ENCODE results near the gene ZNF121.

Gene ZNF121

DNA sequence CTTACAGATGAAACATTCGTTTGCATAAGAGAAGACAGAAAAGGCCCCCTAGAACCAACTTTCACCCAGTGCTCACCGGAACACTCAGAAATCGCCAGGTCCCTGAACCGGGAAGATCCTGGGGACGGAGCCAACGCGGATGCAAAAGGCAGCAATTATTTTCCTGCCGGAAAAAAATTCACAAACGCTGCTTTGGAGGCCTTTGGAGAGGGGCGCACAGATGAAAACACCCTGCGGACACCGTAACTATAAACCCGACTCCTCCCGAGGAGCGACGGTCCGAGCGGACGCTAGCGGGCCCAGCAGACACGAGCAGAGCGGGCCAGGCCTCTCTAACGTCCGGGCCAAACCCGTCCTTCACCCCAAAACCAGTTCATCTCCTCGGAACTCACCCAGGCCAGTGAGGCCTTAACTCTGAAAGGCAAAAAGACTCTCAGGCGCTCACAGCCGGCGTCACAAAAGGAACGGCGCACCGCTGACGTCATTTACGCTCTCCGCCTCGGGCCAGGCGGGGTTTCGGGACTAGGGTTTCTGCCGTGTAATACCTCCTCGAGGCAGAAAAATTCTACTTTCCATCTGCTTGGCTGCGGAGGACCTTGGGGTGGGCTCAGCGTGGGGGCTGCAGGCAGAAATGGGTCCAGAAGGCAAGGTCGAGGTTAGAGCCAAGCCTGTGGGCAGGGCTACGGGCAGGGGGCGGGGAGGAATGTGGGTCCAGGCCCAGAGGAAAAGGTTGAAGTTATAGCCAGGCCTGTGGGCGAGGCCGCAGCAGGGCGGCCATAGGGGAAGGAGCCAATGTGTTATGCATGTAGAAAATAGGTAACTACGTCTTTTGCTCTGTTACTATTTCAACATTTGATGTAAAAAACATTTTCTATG lies 45.9 kb downstream of the ZNF121 start, which contains the start of gene ZNF426:
Gene ZNF426 (minus strand): TSS at position 463 of the 876 bp plus-strand sequence. CDS start 2,413 bp downstream, outside the sequence.
- DNase-seq: peak; percentile 88

DNA sequence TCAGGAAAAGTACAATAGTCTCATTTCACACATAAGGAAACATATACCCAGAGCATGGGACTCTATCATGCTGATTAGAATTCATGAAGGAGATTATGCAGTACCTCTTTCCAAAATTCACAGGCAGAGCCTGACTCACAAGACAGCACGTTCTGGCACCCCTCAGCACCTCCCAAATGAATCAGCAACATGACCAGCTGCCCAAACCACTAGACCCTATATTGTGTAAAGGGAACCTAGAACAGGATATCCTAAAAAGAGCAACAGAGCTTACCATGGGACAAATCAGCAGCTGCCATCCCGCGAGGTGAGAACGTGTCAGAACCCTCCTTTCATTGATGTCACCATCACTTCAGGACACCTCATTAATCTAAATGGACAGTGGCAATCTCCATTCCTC lies 48.4 kb downstream of the ZNF121 start:
- DNase-seq: no peak

DNA sequence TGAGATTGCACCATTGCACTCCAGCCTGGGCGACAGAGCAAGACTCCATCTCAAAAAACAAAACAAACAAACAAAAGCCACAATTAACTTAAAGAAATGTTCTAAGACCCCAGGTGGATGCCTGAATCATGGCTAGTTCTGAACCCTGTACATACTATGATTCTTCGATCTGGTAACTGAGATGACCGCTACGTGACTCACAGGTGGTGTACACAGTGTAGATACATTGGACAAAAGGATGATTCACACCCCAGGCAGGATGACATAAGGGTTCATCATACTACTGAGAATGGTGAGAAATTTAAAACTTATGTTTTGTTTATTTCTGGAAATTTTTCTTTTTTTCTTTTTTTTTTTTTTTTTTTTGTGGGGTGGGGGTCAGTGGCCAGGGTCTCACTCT lies 52.4 kb downstream of the ZNF121 start:
- DNase-seq: peak; percentile 8

DNA sequence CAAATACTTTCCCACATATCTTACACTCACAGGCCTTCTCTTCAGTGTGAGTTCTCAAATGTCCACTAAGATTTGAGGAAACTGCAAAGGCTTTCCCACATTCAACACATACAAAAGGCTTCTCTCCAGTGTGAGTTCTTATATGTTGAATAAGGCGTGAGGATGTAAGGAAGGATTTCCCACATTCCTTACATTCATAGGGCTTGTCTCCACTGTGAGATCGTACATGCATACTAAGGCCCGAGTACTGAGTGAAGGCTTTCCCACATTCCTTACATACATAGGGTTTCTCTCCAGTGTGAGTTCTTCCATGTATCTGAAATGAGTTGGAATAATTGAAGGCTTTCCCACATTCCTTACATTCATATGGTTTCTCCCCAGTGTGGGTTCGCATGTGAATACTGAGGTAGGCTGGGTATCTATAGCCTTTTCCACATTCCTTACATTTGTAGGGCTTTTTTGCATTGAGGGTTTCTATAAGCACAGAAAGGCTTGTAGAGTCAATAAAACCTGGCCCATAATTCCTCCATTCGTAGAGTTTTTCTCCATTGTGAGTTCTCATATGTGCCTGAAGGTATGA lies 55.5 kb downstream of the ZNF121 start:
- DNase-seq: no peak

DNA sequence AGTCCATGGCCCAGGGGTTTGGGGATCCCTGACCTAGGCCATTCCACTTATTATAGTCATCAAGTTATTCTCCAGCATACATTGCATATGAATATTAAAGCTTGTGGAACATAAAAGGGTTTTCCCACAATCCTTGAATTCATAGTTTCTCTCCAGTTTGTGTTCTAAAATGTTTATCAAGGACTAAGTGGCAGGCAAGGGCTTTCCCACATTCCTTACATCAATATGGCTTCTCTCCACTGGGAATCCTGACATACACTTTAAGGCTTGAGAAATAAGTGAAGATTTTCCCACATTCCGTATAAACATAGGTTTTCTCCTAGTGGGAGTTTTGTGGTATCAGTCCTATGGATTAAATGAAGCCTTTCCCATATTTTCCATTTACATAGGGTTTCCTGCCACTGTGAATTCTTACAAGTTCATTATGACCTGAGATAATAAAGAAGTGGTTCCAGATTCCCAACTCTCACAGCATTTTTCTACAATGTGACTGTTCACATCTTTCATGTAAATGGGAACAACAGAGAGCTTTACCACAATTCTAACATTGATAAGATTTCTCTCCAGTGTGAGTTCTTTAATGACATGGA lies 60.3 kb downstream of the ZNF121 start:
- DNase-seq: no peak

Data from stimulated activated CD4-positive, alpha-beta T cell treated with anti-CD3 and anti-CD28 coated beads, Interleukin-4, amount 100 ng/mL, for 24 hours (primary cell).